Urothelium cell line (cell line): Measurements from ENCODE around the gene CPNE9.

Experiments used
- DNase-seq: peaks from one replicate; pipeline ENCODE4 v3.0.0; 2011; ENCODE audit warnings: low spot score, mixed read lengths
- FAIRE-seq: peaks from 2 replicates; lab custom pipeline; 2011; peaks lifted over from hg19 to GRCh38; lab: Jason Lieb, UNC

CPNE9 gene

DNA sequence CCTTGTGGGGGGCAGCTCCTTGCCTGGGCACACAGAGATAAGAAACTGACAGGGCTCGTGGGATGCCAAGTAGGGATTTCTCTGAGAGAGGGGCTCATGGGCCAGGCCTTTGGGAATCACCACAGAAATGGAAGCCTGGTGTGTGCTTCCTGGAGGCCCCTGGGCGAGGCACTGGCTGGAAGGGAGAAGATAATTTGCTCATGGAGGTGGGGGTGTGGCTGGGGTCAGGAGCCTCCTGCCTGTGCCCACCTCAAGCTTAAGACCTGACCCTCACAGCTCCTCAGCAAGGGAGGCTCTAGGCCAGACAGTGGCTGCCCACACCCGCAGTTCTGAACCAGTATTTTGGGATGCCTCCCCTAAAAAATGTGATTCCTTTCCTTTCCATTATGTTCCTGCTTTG, 16.9 kb upstream of the CPNE9 start:
- DNase-seq (no peak), FAIRE-seq (no peak)

DNA sequence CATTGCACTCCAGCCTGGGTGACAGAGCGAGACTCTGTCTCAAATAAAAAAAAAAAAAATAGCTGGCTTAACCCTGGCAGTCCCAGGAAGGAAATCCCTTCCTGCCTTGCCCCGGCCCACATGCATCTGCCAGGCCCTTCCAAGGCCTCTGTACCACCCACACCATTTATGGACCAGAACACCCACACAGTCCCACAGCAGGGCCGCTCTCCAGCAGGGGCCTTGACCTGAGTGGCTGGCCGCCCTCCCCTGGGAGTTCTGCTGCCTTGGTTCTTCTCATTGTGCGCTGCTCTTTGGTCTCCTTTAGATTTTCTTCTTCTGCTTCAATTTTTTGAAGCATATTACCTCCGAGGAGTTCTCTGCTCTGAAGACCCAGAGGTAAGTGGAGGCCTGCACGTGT, 16.1 kb upstream of the CPNE9 start:
- FAIRE-seq (no peak), DNase-seq (no peak)

DNA sequence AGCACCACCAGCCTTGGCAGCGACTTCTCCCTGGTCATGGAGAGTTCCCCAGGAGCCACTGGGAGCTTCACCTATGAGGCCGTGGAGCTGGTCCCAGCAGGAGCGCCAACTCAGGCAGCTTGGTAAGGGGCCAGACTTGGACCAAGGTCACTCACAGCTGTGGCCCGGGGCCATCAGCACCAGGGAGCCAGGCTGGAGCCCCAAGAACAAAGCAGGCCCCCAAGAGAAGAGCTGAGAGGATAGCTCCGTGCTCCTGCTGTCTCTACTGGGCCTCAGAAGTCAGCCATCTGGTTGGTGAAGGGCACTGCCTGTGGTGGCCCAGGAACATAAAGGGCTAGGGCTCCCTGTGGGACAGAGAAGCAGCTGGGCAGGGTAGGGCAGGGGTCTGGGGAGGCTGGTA, 14.7 kb upstream of the CPNE9 start:
- no peak for FAIRE-seq
- no peak for DNase-seq

DNA sequence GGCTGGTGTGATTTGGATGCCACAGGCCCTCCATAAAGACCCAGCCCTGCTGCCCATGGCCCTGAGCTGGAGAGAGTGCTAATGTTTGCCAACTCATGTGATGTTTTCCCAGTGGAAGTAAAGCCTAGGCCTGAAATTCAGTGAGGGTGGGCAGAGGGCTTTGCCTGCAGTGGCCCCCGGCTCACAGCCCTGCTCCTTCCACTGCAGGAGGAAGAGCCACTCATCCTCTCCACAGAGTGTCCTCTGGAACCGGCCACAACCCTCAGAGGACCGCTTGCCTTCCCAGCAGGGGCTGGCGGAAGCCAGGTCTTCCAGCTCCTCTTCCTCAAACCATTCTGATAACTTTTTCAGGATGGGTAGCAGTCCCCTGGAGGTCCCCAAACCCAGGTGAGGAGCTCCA, 13.9 kb upstream of the CPNE9 start:
- no peak for DNase-seq
- no peak for FAIRE-seq

DNA sequence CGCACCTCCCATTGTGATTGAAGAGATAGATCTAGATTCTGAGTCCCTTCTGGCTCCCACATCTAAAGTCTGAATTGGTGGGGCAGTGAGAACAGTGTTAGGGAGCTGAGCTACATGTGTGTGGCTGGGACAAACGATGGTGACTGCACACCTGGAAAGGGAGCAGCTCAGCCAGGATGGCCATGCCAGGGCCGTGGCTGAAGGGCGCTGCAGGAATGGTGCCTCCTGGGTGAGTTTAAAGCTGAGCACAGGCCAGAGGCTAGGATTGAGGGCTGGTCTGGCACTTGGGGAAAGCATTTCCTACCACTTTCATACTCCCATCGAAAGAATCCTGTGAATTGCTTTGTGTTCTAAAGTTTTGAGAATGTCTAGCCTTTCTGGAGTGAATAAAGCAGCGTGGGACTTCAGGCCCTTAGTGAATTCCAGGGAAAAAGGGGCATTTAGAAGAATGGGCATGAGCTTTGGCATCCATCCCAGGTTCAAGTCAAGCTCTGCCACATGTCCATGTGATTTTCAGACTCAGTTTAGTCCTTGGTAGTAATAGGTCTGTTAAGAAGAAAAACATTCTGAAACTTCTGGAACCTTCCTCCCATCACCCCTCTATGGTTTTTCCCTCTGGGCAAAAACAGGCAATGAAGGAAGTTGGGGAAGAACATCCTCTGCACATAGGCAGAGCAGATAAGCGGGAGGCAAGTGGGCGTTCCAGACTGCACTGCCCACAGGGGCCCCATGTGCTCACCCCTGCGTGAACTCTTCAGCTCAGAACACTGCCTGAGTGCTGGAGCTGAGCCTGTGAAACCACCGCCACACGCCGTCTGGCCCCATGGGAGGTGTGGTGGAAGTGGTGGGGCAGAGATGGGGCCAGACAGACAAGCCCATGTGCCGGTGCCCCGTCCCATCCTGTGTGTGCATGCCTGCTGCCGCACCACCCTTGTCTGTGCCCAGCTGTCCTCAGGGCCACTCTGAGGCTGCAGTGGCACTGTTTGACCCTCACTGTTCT, 12.9 kb upstream of the CPNE9 start:
- no peak for FAIRE-seq

DNA sequence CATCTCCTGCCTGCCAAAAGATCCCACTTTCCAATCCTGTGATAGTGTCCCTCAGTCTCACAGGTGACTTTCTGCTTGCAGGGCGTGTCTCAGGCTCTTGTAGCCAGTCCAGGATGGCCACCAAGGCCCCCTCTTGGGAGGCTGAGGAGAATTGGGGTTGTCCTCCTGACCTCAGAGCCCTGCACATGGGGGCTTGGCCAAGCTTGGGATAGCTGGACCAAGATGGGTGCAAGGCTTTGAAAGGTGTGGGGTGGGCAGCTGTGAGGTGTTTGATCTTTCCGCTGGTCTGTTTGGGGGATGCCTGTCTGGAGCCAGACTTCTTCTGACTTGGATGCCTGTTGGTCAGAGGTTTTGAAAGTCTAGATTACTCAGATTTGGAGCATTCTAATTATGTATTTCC, 12.0 kb upstream of the CPNE9 start:
- FAIRE-seq = no peak

More for the DNA sequence above, 12.9 kb upstream of the CPNE9 start:
- no peak for DNase-seq

DNA sequence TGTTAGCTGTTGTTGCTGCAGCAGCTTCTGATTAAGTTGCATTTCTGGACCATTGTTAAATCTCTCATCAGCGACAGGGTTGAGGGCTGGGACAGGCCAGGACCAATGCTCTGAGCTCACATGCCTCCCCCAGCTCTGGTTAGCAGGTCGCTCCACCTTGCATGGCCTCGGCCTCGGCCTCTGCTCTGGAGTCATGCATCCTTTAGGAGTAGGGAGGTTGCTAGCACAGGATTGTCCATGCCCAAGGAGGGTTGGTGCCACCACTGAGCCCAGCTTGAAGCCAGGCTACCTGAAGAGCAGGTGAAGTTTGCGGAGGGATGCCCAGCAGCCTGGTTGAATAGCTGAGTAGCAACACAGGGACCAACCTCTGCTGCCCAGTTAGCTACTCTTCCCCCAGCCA, 11.2 kb upstream of the CPNE9 start:
- DNase-seq = no peak
- FAIRE-seq = no peak

More for the DNA sequence above, 12.0 kb upstream of the CPNE9 start:
- no peak for DNase-seq

DNA sequence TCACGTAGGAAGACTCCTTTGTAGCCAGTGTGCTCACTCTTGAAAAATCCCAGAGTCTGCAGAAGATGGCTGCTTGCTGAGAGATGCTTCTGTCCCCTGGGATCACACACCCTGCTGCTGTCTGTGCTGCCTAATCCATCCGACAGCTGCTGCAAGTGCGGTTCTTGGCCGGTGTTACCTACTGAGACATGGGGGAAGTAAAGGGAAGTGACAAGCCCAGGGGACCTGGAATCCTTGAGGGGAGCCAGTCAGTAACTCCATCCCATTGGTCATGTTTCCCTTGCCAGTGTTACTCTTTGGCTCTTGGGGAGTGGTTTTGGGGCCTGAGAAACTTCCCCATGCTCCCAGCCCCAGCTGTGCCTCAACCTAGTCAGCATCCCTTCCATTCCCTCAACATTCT, 8.3 kb upstream of the CPNE9 start:
- DNase-seq (no peak), FAIRE-seq (no peak)

DNA sequence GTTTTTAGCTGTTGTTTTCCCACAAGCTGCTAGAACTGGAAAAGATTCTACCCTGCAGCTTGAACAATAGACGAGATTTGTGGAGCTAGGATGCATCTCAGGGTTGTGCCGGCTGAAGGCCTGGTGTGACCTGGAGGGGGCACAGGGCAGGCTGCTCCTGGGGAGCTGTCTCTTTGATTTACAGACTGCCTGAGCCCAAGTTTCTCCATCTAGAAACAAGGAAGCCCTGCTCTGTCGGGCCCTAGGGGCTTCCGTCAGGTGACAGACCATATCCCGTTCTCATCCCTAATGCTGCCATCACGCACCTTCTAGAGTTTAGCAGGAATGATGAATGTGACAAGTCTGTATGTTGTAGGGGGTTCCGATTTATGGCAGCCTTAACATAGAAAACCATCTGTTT, 7.9 kb upstream of the CPNE9 start:
- no peak for FAIRE-seq
- no peak for DNase-seq

DNA sequence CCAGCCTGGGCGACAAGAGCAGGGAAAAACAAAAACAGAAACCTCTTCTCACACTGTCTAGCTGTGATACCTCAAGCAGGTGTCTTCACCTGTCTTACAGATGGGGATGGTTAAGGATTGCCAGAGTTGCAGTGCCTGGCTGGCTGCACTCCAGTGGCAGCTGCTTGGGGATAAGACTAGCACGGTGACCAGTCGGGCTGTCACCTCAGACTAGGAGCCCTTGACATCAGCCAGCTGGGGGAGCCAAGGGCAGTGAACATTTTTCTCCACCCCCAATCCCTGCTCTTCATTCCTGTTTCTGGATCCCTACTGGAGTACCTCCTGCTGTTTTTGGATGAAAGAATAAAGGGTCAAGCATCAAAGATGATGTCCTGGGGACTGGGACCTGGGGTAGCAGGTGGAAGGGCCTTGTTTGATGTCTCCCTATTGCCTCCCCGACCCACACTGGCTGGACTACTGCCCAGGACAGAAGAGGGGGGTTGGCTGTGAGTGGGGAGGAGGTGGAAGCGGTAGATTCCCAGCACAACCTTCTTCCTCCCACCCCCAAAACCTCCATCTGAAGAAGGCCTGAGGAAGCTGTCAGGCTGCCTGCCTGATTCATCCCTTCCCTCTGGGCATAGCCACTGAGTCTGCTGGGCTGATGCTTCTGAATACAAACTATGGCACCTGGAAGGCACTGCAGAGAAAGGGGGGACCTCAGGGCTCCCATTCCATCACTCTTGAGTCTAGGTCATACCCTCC, 7.0 kb upstream of the CPNE9 start:
- DNase-seq = no peak
- FAIRE-seq = no peak

DNA sequence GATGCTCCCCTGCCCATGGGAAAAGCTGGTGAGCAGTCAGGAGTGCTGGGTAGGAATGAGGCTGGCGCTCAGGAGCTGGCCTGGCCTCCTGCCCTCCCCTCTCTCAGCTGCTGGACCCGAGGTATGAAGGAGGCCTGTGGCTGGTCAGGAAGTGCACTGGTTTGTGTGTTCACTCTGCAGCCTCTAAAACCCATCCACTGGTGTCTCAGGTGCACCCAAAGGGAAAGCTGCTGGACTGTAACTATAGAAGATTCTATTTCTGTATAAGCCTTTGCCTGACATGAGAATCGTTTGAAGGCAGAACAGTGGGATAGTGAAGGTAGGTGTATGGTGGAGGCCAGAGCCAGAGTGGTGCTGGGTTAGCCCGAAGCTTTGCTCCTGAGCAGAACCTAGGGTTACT, 5.7 kb upstream of the CPNE9 start:
- no peak for FAIRE-seq
- DNase-seq = no peak

DNA sequence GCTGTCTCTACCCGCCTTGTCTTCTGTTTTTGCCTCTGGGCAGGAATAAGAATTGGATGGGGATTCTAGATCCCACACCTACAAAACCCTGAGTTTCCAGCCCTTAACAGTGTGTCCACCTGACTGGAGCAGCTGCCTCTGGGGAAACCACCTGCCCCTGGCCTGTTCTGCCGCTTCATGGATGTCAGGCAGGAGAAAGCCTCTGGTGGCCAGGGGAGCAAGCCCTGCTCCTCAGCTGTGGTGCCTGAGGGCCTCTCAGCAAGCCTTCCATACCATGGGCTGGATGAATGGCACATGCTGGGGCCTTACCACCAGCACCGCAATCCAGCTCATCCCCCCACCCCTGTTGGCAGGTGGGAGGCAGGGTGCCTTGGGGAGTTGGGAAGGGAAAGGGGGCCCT, 5.3 kb upstream of the CPNE9 start:
- FAIRE-seq (no peak), DNase-seq (no peak)

DNA sequence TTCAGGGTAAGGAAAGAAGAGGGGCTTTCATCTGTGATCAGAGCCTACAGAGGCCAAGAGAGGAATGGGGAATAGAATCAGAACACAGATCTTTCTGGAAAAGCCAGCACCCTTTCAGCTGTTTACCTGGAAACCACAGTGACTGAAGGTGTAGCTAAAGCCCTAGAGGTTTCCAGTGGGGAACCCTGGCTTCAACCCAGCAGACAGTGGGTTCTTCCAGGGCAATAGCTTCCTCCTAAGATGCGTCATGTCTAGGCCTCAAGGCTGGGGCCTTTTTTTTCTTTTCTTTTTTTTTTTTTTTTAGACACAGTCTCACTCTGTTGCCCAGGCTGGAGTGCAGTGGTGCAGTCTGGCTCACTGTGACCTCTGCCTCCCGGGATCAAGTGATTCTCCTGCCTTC, 3.1 kb upstream of the CPNE9 start:
- DNase-seq (no peak), FAIRE-seq (no peak)

DNA sequence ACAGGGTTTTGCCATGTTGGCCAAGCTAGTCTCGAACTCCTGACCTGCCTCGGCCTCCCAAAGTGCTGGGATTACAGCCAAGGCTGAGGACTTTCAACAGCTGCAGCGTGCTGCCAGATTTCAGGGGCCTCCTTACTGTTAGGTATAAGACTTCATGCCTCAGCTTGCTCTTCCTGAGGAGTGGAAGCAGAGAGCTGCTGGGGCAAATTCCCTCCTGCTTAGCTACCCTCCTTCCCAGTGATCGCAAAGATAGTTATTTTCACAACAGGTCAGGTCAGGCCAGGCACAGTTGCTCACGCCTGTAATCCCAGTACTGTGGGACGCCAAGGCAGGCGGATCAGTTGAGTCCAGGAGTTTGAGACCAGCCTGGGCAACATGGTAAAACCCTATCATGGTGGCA, 2.6 kb upstream of the CPNE9 start:
- FAIRE-seq = no peak
- DNase-seq = no peak

DNA sequence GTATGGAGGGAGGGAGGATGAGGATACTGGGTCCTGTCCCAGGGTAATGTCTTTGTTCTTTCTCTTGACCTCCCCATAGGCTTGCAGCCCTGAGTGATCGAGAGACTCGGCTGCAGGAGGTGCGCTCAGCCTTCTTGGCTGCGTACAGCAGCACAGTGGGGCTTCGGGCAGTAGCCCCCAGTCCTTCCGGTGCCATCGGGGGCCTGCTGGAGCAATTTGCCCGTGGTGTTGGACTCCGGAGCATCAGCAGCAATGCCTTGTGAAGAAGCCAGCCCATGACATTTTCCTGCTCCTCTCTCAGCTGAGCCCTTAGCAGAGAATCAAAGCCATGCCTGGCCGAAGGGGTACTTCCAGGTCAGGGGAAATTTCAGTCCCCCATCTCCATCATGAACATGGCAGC, 1.9 kb upstream of the CPNE9 start:
- DNase-seq (no peak), FAIRE-seq (no peak)

DNA sequence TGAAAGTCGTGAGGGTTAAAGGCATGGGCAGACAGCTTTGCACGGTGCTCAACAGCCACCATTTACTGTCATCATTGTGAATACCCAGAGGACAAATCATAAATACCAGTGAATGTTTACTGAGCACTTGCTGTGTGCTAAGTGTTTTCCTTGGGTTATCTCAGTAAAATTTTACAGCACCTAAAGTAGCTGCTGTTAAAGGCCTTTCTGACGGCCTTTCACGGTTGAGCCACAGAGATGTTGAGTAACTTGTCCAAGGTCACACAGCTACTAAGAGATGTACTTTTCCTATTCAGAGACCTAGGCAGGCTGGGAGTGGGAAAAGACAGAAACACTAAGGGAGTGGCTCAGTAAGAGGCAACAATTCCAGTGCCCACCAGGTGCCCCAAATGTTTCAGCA, 393 bp upstream of the CPNE9 start:
- DNase-seq = no peak
- no peak for FAIRE-seq

DNA sequence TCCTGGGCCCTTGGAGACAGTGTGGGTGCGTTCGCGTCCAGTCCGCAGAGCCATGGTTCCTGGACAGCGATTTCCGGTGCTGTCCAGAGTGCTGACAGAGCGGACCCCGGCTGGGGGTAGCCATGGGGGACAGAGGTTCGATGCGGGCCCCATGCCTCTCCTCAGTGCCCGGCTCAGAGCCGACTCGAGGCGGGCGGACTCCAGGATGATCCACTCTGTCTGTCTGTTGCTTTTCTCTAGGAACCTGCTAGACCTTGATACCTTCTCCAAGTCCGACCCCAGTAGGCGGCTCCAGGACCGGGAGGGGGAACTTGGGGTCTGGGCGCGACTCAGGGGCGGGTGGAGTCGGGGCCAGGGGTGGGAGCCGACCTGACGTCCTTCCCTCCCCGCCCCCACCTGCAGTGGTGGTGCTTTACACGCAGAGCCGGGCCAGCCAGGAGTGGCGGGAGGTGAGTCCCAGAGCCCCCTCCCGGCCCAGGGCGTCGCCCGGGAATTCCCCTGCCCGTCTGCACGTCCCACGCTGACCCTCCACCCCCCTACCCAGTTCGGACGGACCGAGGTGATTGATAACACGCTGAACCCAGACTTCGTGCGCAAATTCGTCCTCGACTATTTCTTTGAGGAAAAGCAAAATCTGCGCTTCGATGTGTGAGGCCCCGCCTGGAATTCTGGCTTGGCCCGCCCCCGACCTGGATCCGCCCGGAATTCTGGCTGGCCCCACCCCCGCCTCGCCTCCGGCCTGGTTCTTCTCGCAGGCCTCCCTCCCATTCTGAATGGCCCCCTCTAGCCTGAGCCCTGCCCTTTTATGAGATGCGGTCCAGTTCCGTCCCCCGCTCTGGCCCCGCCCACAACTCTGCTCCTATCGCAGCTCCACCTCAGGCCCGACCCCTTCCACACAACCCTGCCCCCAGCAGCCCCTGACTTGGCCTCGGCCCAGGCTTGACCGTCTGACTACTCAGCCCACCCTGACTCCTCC, 1.0 kb downstream of the CPNE9 start:
- FAIRE-seq = no peak
- DNase-seq = no peak

DNA sequence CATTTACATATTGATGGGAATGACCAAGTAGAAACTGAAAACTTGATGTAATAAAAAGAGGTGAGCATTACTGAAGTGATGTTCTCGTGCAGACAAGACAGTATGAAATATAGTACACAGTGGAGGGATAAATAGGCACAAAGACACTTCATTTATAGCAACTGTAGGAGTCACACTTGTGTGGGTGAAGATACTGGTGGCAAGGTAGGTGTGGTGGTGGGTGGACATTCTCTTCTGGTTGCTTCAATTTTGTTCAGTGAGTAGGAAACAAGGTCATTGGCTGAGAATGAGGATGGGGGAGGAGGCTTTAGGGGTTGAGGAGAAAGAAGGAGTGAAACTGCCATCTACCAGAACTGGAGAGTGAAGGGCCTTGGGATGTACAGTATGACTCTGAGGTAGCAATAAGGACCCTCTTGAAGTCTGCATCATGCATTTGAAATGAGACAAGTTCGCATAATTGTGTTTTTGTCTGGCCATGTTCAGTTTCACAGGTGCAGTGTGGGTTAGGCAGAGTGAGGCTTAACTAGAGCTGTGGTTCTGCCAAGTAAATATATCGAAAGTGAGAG, 6.6 kb downstream of the CPNE9 start:
- no peak for DNase-seq
- no peak for FAIRE-seq

DNA sequence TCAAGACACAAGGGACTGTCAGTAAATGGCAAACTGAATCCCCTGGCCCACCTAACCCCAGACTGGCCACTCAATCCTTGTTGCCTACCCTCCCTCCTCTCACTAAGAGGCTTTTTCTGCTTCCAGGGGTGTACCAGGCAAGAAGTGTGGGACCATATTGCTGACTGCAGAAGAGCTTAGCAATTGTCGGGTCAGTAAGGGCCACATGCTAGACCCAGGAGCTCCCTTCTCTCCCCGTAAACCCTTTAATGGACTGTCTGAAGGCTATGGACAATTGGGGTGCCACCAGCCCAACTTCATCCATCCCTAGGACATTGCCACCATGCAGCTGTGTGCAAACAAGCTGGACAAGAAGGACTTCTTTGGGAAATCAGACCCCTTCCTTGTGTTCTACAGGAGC, 8.8 kb downstream of the CPNE9 start:
- FAIRE-seq (no peak), DNase-seq (no peak)

DNA sequence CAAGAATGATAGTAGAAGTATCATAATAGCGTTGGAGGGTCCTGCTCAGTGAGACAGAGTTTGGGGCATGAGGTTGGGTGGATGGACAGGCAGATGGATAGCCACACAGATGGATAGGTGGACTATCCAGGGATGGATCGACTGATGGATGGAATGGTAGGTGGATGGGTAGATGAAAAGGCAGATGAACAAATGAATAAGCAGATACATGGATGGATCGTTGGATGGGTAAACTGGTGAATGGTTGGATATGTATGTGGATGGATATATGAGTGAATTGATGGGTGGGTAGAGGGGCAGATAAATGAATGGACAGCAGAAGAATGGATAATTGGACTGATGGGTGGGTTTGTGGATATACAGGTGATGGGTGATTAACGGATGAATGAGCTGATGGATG, 9.5 kb downstream of the CPNE9 start:
- DNase-seq (no peak), FAIRE-seq (no peak)

DNA sequence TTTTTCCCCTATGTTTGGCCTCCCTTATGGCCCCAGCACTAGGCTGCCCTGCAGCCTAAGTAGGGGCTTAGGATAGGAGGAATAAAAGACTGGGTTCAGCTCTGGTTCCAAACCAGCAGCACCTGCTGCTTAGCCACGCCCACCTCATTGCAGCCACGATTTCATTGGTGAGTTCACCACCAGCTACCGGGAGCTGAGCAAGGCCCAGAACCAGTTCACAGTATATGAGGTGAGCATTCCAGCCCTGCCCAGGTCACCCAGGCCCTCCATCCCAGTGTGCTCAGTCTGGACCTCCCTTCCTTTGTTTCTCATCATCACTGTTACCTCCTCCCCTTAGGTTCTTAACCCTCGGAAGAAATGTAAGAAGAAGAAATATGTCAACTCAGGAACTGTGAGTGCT, 11.5 kb downstream of the CPNE9 start:
- FAIRE-seq = no peak
- DNase-seq = no peak
